ENCODE data around the gene SPATA18.

GRCh38 chr4:52004414-52004813 is 46.7 kb upstream of the SPATA18 start:
- TF ChIP-seq CTCF (IDR thresholded peaks at IDR 0.05) = no peak
- TF ChIP-seq POLR2AphosphoS5 (IDR thresholded peaks at IDR 0.05) = no peak

Measured in breast epithelium (tissue), 3 donors.